ENCODE data around the gene PPP1R26.

- no peak for TF ChIP-seq EP300 (IDR thresholded peaks at IDR 0.05)
- no peak for TF ChIP-seq CTCF (IDR thresholded peaks at IDR 0.05)
- no peak for TF ChIP-seq POLR2A (IDR thresholded peaks at IDR 0.05)
Observed at GRCh38 chr9:135509458-135509857, 29.9 kb downstream of the PPP1R26 start.
